Erythroblast (primary cell): ENCODE results near the gene WDR64.

Experiments
- DNase-seq, 2 experiments: peaks; one replicate each; lab custom pipeline; 2025; lab: John Stamatoyannopoulos, UW
- GATA1 ChIP-seq: IDR thresholded peaks from 2 replicates; pipeline ENCODE4 v1.6.1; 2011; ENCODE audit warnings: low read depth, mild to moderate bottlenecking, control low read depth, low read length, moderate library complexity
- POLR2A ChIP-seq: IDR thresholded peaks from 2 replicates; pipeline ENCODE4 v1.6.1; 2011; ENCODE audit warnings: mild to moderate bottlenecking, low read length

Gene WDR64

GRCh38 chr1:241637604-241638003 lies 14.5 kb upstream of the WDR64 start:
- TF ChIP-seq GATA1 (no peak), POLR2A (no peak)
- DNase-seq = peak; percentile 16 to 30

GRCh38 chr1:241638099-241638682 lies 13.9 kb upstream of the WDR64 start:
- peak in 1 of 2 experiments; percentile 8 for DNase-seq
- TF ChIP-seq POLR2A (no peak), GATA1 (no peak)

- peak; percentile 49 to 50 for DNase-seq
- TF ChIP-seq GATA1 (no peak), POLR2A (no peak)
These were observed 13.0 kb upstream of the WDR64 start for GRCh38 chr1:241638909-241639622.

- DNase-seq = peak; percentile 78
- TF ChIP-seq POLR2A (no peak), GATA1 (no peak)
These were observed 12.4 kb upstream of the WDR64 start for GRCh38 chr1:241639623-241640148.

GRCh38 chr1:241640149-241640866 lies 11.8 kb upstream of the WDR64 start, which contains the start of the genes CHML and OPN3:
CHML (minus strand) TSS chr1:241640369; CDS start chr1:241635766, 4,603 bp downstream.
OPN3 (minus strand) TSS chr1:241640369; CDS start chr1:241640254, 115 bp downstream.
- peak; percentile 93 to 96 for DNase-seq
- no peak for TF ChIP-seq GATA1
- TF ChIP-seq POLR2A = peak; percentile 76

GRCh38 chr1:241640867-241641622 lies 11.0 kb upstream of the WDR64 start:
- no peak for TF ChIP-seq GATA1
- no peak for TF ChIP-seq POLR2A
- peak in 1 of 2 experiments; percentile 15 for DNase-seq

- no peak for DNase-seq
- TF ChIP-seq POLR2A (no peak), GATA1 (no peak)
These were observed 10.1 kb upstream of the WDR64 start for GRCh38 chr1:241641773-241642592.

GRCh38 chr1:241642593-241642944 lies 9.5 kb upstream of the WDR64 start:
- no peak for DNase-seq
- TF ChIP-seq POLR2A (no peak), GATA1 (no peak)

GRCh38 chr1:241644259-241644658 lies 7.8 kb upstream of the WDR64 start:
- no peak for DNase-seq
- TF ChIP-seq POLR2A (no peak), GATA1 (no peak)

- no peak for DNase-seq
These were observed 6.9 kb upstream of the WDR64 start for GRCh38 chr1:241645199-241645598.

GRCh38 chr1:241646201-241646600 lies 5.9 kb upstream of the WDR64 start:
- no peak for TF ChIP-seq POLR2A
- no peak for TF ChIP-seq GATA1
- DNase-seq = no peak

More at GRCh38 chr1:241645199-241645598, 6.9 kb upstream of the WDR64 start:
- TF ChIP-seq POLR2A (no peak), GATA1 (no peak)

- no peak for DNase-seq
- TF ChIP-seq GATA1 (no peak), POLR2A (no peak)
These were observed 4.4 kb upstream of the WDR64 start for GRCh38 chr1:241647658-241648057.

GRCh38 chr1:241648159-241648558 lies 3.9 kb upstream of the WDR64 start:
- no peak for DNase-seq
- TF ChIP-seq POLR2A = no peak
